Stimulated activated CD4-positive, alpha-beta T cell treated with anti-CD3 and anti-CD28 coated beads, Interleukin-15, amount 100 ng/mL, for 1 hour (primary cell): Measurements from ENCODE around the gene MRPL33.

Source experiments
- DNase-seq, 2 donors: peaks; one replicate each; pipeline ENCODE4 v3.0.0-alpha.2; 2020; ENCODE audit warnings: low read depth in 1 of 2, low spot score in 1 of 2

The MRPL33 gene

GRCh38 chr2:27773959-27774358 is 2.4 kb downstream of the MRPL33 start:
- DNase-seq = no peak

DNA sequence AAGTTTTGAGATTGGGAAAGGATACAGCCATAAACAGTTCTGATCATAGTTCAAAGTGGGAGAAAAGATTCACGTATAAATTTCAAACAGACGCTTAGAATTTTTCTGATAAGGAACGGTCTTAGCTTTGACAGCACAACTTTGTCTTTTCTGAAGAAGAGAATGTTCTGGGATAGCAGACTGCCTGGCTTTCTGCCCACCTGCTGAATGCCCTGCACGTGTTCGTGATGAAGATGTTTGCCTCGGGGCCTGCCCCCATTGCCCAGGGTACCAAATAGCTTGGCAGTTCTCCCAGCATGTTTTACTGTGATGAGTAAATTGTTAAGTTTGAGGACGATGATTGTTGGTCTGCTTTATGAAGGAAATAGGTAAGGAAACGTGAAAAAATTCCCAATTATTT is 4.6 kb downstream of the MRPL33 start:
- DNase-seq = no peak

DNA sequence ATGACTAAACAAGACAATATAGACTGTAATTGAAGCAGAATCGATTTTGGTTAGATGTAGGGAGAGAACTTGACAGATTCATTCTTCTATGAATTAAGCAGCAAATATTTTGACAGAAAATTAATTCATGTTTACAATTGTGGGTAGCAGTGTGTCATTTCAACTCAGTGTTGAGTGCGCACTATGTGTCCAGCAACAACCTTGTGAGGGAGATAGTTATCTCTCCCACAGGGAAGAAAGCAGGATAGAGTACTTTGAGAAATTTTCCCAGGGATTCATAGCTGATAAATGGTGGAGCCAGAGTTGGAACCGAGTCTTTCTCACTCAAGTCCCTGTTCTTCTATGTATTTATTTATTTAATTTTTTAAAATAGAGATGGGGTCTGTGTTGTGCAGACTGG is 5.2 kb downstream of the MRPL33 start:
- DNase-seq = no peak

DNA sequence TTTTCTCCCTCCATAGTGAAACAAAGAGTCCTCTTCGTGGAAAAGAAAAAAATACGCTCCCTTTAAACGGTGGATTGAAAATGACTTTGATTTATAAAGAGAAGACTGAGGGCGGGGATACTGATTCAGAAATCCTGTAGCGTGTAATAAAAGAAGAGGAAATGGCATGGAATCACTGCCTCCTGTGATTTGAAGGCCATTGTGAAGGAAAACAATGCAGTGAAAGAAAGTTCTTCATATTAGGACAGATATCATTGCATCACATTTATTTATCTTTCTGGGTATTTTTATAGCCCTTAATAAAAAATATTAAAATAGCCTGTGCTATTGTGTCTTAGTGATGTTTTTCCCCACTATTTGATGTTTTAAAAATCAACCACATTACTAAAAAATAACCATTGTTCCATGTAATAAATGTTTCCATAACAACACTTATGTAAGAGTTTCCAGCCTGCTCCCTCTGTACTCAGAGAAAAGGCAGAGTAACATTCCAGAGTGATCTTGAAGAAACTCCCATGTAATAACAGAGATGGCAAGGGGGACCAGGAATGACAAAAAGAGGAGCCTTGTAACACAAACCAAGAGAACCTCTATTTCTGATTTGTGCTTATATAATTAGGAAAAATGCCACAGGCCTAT is 8.0 kb downstream of the MRPL33 start:
- DNase-seq = no peak

DNA sequence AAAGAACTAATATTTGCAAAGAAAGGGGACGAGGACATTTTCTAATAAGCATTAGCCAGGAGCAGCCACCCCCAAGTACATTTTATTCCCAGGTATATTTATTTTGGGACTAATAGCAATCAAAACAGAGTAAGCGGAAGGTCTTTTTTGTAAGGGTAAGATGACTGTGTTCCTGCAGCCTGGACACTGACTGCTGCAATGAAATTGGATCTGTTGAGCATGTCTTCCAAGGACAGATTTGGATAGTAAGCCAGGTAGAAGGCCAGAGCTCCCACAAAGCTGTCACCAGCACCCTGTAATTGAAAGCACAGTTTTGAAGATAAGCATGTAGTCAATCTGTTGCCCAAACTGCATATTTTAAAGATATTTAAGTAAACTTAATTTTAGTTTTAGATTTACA is 10.0 kb downstream of the MRPL33 start:
- no peak for DNase-seq

DNA sequence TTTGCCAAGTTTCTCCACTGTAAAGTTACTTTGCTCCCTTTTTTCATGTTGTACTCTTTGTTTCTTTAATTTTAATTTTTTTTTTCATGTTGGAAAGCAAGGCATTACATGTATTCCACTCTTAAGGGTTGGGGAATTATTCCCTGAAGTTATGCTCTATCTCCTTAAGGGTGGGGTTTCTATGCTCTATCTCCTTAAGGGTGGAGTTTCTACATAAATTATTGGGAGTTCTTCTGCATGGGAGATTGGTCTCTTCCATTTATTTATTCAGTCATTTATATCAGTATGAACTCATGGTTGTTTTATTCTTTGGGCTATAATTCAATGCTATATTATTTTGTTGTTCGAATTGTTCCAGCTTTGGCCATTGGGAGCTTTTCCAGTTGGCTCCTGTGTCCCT is 11.2 kb downstream of the MRPL33 start:
- no peak for DNase-seq

GRCh38 chr2:27790796-27791195 is 19.3 kb downstream of the MRPL33 start:
- DNase-seq = no peak

DNA sequence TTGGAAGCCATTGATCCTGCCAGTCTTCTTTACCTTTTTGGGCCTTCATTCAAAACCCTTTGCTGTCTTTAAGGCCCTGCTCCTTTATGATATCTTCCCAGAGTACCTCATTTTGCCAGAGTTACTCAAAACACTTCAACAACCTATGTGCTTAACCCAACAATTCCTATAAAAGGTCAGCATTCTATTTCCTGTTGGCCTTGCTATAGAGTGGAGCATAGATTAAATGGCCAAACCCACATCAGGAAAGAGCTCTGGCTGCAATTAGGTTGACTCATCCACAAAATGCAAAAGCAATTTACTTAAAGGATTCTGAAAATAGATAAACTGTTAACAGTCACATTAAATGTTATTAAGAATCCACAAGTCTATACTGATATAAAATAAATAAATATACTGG is 21.2 kb downstream of the MRPL33 start:
- DNase-seq = no peak

- DNase-seq = no peak
Observed at GRCh38 chr2:27795093-27795834, 23.7 kb downstream of the MRPL33 start.

- DNase-seq = no peak
Observed at GRCh38 chr2:27795868-27796277, 24.4 kb downstream of the MRPL33 start.

GRCh38 chr2:27796791-27797765 is 25.6 kb downstream of the MRPL33 start:
- DNase-seq = no peak

DNA sequence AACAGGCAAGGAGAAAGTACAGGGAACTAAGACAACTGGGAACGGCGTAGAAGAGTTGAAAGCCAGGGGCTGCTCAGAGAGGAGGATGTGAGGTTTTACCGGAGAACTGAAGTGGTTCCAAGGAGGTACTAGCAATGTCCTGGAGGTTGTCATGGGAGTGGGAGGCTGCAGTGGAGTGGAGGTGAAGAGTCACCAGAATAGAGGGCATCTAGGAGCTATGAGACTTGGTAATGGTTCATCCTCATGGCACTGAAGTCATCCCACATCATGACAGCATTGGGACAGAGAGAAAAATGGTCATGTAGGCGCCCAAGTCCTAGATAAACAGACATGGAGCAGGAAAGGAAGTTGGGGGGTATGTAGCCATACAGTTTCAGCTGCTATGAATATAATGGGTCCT is 26.3 kb downstream of the MRPL33 start:
- no peak for DNase-seq

DNA sequence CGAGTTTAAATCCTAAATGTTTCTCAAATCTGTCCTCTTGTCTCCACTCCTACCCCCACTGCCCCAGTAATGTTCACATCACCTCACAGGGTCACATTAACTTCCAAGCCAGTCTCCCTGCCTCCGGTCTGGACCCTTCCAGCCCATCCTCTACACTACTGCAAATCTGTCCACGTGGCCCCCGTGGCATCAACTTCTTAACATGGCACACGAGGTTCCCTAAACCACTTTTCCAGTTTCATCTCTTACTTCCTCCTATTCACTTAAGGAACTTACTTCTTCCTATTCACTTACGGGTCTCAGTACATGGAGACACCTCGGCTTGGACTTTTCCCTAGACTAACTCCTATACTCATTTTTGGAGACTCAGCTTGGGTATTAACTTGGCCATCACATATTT is 27.0 kb downstream of the MRPL33 start:
- no peak for DNase-seq

- DNase-seq = no peak
Observed at GRCh38 chr2:27798948-27799645, 27.6 kb downstream of the MRPL33 start.

- no peak for DNase-seq
Observed at GRCh38 chr2:27799646-27800010, 28.1 kb downstream of the MRPL33 start.

DNA sequence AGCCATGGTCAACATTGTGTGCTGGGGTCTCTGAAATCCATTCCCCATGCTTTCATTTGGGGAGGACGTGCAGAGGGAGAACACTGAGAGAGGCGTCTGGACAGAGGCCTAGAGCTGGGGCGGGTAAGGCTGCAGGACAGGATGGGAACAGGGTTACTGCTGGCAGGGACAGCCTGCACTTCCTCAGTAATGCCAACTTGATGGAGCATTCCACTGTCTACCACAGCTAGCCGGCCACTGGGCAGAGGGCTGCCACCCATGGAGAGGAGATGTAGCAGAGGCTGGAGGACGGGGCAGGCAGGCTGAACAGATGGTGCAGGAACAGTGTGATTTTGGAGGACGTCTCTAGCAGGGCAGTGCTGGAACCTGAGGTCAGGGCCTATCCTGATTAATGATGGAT is 29.3 kb downstream of the MRPL33 start:
- no peak for DNase-seq

GRCh38 chr2:27802547-27802946 is 31.0 kb downstream of the MRPL33 start:
- no peak for DNase-seq

GRCh38 chr2:27803046-27803445 is 31.5 kb downstream of the MRPL33 start:
- DNase-seq = no peak

DNA sequence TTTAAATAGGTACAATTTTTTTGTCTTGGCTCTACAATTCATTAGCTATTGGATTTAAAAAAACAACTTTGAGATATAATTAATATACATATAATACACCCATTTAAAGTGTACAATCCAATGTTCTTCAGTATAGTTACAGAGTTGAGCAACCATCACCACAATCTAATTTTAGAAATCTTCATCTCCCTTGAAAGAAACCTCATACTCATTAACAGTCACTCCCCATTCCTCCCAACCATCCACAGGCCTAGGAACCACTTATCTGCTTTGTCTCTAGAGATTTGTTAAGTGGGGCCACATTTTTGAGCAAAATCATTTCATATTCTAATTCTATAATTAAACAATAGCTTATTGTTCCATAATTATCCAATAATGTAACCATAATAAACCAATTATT is 32.6 kb downstream of the MRPL33 start:
- DNase-seq = no peak

- no peak for DNase-seq
Observed at GRCh38 chr2:27805180-27805579, 33.7 kb downstream of the MRPL33 start.

DNA sequence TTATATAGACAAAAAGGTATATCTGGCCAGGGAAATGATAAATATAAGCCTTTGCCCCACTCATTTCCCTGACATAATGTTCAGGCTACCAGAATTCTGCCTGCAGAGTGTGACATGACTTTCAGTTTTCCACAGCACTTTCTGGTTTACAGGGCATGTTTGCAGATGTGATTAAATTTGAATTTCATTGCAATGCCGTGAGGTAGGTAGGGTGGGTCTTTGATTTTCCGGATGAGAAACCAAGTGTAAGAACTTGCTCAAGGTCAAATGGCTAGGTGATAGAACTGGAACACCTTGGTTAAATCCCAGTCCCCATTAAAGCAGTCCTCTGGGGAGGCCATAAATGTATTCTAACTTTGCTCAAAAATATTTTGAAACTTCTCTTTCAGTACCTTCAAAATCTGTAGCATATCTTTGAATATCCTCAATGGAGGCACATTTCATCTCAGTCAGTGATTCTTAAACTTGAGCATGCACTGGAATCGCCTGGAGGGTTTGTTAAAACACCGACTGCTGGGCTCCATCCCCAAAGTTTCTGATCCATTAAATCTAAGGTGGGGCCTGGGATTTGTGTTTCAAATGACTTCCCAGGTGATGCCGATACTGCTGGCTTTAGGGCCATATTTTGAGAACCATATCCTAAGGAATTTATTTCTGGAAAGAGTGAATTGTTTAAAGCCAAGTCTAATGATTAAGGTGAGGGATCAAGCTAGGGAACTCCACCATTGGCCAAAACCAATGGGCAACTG is 35.0 kb downstream of the MRPL33 start:
- DNase-seq = no peak
